ENCODE measurements around the gene GOT1.

Gene GOT1

DNA sequence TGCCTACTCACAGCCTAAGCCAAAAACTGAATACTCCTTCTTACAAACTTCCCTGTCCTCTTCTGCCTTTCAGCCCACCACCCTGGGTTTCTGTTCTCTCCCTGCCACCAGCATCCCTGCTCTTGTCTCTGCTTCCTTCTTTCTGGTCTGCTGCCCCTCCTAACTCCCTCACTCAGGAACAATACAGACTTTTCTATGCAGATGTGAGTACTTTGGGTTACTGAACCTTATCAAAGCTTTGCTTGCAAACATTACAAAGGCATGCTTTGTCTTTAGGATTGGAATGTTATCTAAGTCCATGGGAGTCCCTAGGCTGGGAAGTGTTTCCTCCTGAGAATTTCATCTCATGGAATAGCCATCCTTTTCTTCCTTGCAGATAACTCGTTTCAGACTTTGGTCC is 72.3 kb downstream of the GOT1 start:
- Histone ChIP-seq H3K27me3 (ENCODE audit: insufficient read depth, low read depth, severe bottlenecking) (no peaks in the 10 kb centered on the region), H3K36me3 (no peaks in the 10 kb centered on the region; the same call in 1 of the 2 replicates), H3K27ac (no peak overlapping the region), H3K9me3 (ENCODE audit: severe bottlenecking) (no peaks in the 10 kb centered on the region), H3K4me3 (ENCODE audit: low read depth, low read length) (no peak overlapping the region)
- no peak for DNase-seq
- TF ChIP-seq, protein P1, sequence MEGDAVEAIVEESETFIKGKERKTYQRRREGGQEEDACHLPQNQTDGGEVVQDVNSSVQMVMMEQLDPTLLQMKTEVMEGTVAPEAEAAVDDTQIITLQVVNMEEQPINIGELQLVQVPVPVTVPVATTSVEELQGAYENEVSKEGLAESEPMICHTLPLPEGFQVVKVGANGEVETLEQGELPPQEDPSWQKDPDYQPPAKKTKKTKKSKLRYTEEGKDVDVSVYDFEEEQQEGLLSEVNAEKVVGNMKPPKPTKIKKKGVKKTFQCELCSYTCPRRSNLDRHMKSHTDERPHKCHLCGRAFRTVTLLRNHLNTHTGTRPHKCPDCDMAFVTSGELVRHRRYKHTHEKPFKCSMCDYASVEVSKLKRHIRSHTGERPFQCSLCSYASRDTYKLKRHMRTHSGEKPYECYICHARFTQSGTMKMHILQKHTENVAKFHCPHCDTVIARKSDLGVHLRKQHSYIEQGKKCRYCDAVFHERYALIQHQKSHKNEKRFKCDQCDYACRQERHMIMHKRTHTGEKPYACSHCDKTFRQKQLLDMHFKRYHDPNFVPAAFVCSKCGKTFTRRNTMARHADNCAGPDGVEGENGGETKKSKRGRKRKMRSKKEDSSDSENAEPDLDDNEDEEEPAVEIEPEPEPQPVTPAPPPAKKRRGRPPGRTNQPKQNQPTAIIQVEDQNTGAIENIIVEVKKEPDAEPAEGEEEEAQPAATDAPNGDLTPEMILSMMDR (IDR thresholded peaks at IDR 0.05; ENCODE audit: low read depth, low read length) = no peak

DNA sequence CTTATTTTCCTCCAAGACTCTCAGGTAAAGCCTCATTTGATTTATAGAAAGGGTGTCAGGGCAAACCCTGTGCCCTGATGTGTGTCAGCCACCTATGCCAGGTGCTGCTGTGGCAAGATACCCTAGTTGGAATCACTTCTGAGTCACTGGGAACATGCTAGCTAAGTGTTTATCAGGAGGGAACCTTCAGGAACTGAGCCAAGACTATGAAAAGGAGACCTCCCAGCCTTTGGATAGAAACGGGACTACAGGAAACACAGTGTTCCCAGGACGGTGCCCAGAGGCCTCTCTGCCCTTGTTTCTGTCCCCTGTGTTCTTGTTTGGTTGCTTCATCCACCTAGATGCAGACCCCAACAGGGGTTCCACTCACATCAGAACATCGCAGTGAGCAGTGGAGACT is 72.7 kb downstream of the GOT1 start:
- TF ChIP-seq, protein P1 (IDR thresholded peaks at IDR 0.05; ENCODE audit: low read depth, low read length) = no peak
- no peak for DNase-seq
- no peaks in the 10 kb centered on the region for H3K27me3 ChIP-seq (ENCODE audit: insufficient read depth, low read depth, severe bottlenecking)
- no peak overlapping the region for H3K4me3 ChIP-seq (ENCODE audit: low read depth, low read length)
- H3K36me3 ChIP-seq = no peaks in the 10 kb centered on the region; the same call in 1 of the 2 replicates
- H3K27ac ChIP-seq = no peak overlapping the region
- H3K9me3 ChIP-seq (ENCODE audit: severe bottlenecking) = no peaks in the 10 kb centered on the region

DNA sequence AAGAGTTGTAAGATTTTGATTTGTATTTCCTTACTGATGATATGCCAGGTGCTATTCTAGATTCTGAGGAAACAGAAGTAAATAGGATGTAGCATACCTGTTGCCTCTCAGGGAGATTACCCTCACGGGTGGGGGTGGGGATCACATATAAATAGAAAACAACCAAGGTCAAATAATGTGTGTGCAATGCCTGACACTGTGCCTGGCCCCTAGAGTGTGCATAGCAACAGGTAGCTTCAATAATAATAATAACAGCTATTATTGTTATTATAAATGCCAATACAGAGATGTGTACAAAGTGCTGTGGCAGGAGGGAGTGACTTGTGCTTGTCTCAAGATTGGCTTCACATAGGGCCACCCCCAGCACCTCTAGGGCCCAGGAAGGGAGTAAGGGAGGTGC is 77.2 kb downstream of the GOT1 start:
- H3K4me3 ChIP-seq (ENCODE audit: low read depth, low read length) = no peak overlapping the region
- H3K36me3 ChIP-seq = no peaks in the 10 kb centered on the region
- H3K27ac ChIP-seq = no peak overlapping the region
- H3K27me3 ChIP-seq (ENCODE audit: insufficient read depth, low read depth, severe bottlenecking) = no peaks in the 10 kb centered on the region
- no peaks in the 10 kb centered on the region for H3K9me3 ChIP-seq (ENCODE audit: severe bottlenecking)
- TF ChIP-seq, protein P1 (IDR thresholded peaks at IDR 0.05; ENCODE audit: low read depth, low read length) = no peak
- no peak for DNase-seq

DNA sequence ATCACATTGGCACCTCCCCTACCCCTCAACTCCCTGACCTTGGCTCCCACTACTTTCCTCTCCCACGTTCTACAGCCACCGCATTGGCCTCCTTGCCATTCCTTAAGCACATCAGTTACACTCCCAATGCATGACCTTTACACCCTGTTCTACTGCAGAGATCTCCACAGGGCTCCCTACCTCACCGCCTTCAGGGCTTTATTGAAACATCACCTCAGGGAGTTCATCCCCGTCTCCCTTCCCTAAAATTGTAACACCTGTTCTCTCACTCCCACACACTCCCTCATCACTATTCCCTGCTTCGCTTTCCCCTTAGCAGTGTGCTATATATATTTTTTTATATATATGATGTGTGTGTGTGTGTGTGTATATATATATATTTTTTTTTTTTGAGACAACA is 82.8 kb downstream of the GOT1 start:
- no peak for DNase-seq
- H3K9me3 ChIP-seq (ENCODE audit: severe bottlenecking) = no peaks in the 10 kb centered on the region
- H3K36me3 ChIP-seq = no peaks in the 10 kb centered on the region
- H3K27me3 ChIP-seq (ENCODE audit: insufficient read depth, low read depth, severe bottlenecking) = no peaks in the 10 kb centered on the region
- no peak overlapping the region for H3K27ac ChIP-seq
- H3K4me3 ChIP-seq (ENCODE audit: low read depth, low read length) = no peak overlapping the region
- TF ChIP-seq, protein P1 (IDR thresholded peaks at IDR 0.05; ENCODE audit: low read depth, low read length) = no peak
